HG03060 (cell line): ENCODE results near the gene FAM13A.

Source experiments
- ATAC-seq: cut with Tn5 transposase; IDR thresholded peaks from one replicate; pipeline ENCODE4 v1.9.1; 2021; ENCODE audit warnings: low read depth, moderate number of reproducible peaks; ENCODE audit not compliant: unreplicated experiment

FAM13A gene

GRCh38 chr4:88731381-88731780 is 325.6 kb downstream of the FAM13A start:
- ATAC-seq: no peak

GRCh38 chr4:88730811-88731210 is 326.2 kb downstream of the FAM13A start:
- ATAC-seq: no peak

GRCh38 chr4:88729146-88729760 is 327.7 kb downstream of the FAM13A start:
- ATAC-seq: no peak

- ATAC-seq: no peak
Measured at GRCh38 chr4:88728146-88728545, 328.8 kb downstream of the FAM13A start.

- no peak for ATAC-seq
Measured at GRCh38 chr4:88725986-88726385, 331.0 kb downstream of the FAM13A start.

- ATAC-seq: no peak
Measured at GRCh38 chr4:88725143-88725542, 331.8 kb downstream of the FAM13A start.

GRCh38 chr4:88724406-88724805 is 332.6 kb downstream of the FAM13A start:
- ATAC-seq: no peak

GRCh38 chr4:88722828-88723227 is 334.2 kb downstream of the FAM13A start:
- ATAC-seq: no peak

- no peak for ATAC-seq
Measured at GRCh38 chr4:88722276-88722780, 334.7 kb downstream of the FAM13A start.

GRCh38 chr4:88720451-88721428 is 336.2 kb downstream of the FAM13A start:
- ATAC-seq: no peak

- no peak for ATAC-seq
Measured at GRCh38 chr4:88719381-88719780, 337.6 kb downstream of the FAM13A start.

- no peak for ATAC-seq
Measured at GRCh38 chr4:88718098-88718497, 338.9 kb downstream of the FAM13A start.

- no peak for ATAC-seq
Measured at GRCh38 chr4:88713782-88714181, 343.2 kb downstream of the FAM13A start.

- ATAC-seq: no peak
Measured at GRCh38 chr4:88709989-88710388, 347.0 kb downstream of the FAM13A start.

GRCh38 chr4:88706574-88706973 is 350.4 kb downstream of the FAM13A start:
- ATAC-seq: no peak

- no peak for ATAC-seq
Measured at GRCh38 chr4:88705805-88706492, 351.0 kb downstream of the FAM13A start.

- no peak for ATAC-seq
Measured at GRCh38 chr4:88705223-88705622, 351.8 kb downstream of the FAM13A start.

GRCh38 chr4:88702782-88703181 is 354.2 kb downstream of the FAM13A start:
- ATAC-seq: no peak

- no peak for ATAC-seq
Measured at GRCh38 chr4:88698519-88698918, 358.5 kb downstream of the FAM13A start.

GRCh38 chr4:88697588-88698329 is 359.2 kb downstream of the FAM13A start, which contains the start of gene NAP1L5:
Gene NAP1L5, minus strand, starts transcription at chr4:88697829. Its CDS starts 75 bp downstream, at chr4:88697754.
- ATAC-seq: peak; percentile 53
